Hepatocyte (in vitro differentiated cells): Measurements from ENCODE around the gene PRDM7. TPM values are rescaled to one million over a fixed set of nuclear protein-coding genes. Genes with fewer than 3 reads are reported as not detected.

Source experiments
- DNase-seq: peaks from one replicate; pipeline ENCODE4 v3.0.0-alpha.2; 2016; ENCODE audit warnings: low spot score
- H2AFZ ChIP-seq: fragments of 200-600 bp; sonication (generic); 2 replicates; pipeline ENCODE4 v1.6.0; 2016; ENCODE audit warnings: antibody characterized with exemption, mild to moderate bottlenecking
- H3K27ac ChIP-seq: fragments of 200-600 bp; sonication (generic); 2 replicates; pipeline ENCODE4 v1.5.1; 2016; ENCODE audit warnings: mild to moderate bottlenecking
- H3K27me3 ChIP-seq: fragments of 200-600 bp; sonication (generic); 2 replicates; pipeline ENCODE4 v1.6.1; 2016
- H3K36me3 ChIP-seq: fragments of 200-600 bp; sonication (generic); replicated peaks from 2 replicates; pipeline ENCODE4 v1.5.1; 2016; ENCODE audit warnings: low read depth; ENCODE audit not compliant: insufficient read depth
- H3K4me1 ChIP-seq: fragments of 200-600 bp; sonication (generic); 2 replicates; pipeline ENCODE4 v1.5.1; 2016; ENCODE audit warnings: mild to moderate bottlenecking, moderate library complexity; ENCODE audit not compliant: insufficient read depth
- H3K4me2 ChIP-seq: fragments of 200-600 bp; sonication (generic); 2 replicates; pipeline ENCODE4 v1.6.0; 2016
- H3K4me3 ChIP-seq: fragments of 200-600 bp; sonication (generic); 2 replicates; pipeline ENCODE4 v1.5.1; 2016; ENCODE audit warnings: mild to moderate bottlenecking
- H3K79me2 ChIP-seq: fragments of 200-600 bp; sonication (generic); 2 replicates; pipeline ENCODE4 v1.6.0; 2017; ENCODE audit warnings: mild to moderate bottlenecking
- H3K9me2 ChIP-seq: fragments of 200-600 bp; sonication (generic); replicated peaks from 2 replicates; pipeline ENCODE4 v1.6.0; 2017; ENCODE audit warnings: mild to moderate bottlenecking; ENCODE audit not compliant: insufficient read depth
- H3K9me3 ChIP-seq: fragments of 200-600 bp; sonication (generic); 2 replicates; pipeline ENCODE4 v1.5.1; 2016; ENCODE audit warnings: low read depth, mild to moderate bottlenecking
- H4K20me1 ChIP-seq: fragments of 200-600 bp; sonication (generic); 2 replicates; pipeline ENCODE4 v1.6.0; 2016; ENCODE audit warnings: mild to moderate bottlenecking; ENCODE audit not compliant: insufficient read depth, poor library complexity, severe bottlenecking
- CTCF ChIP-seq: fragments of 200-600 bp; sonication (generic); IDR thresholded peaks from 2 replicates; pipeline ENCODE4 v1.5.1; 2016; ENCODE audit warnings: antibody characterized with exemption, mild to moderate bottlenecking; ENCODE audit not compliant: poor library complexity
- EZH2 ChIP-seq: fragments of 200-600 bp; sonication (generic); IDR thresholded peaks from 2 replicates; pipeline ENCODE4 v1.6.1; 2016; ENCODE audit warnings: antibody characterized with exemption, mild to moderate bottlenecking, borderline replicate concordance
- EZH2phosphoT487 ChIP-seq: fragments of 200-600 bp; sonication (generic); IDR thresholded peaks from one replicate; pipeline ENCODE4 v1.6.1; 2018; ENCODE audit warnings: antibody characterized with exemption, mild to moderate bottlenecking, low read depth, moderate library complexity; ENCODE audit not compliant: unreplicated experiment, severe bottlenecking
- WGBS: methylation state at CpG from one replicate; pipeline ENCODE4 v1.1.6; 2016; ENCODE audit warnings: low lambda C conversion rate; ENCODE audit errors: missing lambda C conversion rate; 5-methylcytosine and 5-hydroxymethylcytosine counted together
- polyA plus RNA-seq: library from polyadenylated mRNA; unstranded; fragments of >200 nt; fragmentation: Nextera tagmentation; extraction: Ambion mirVana; gene quantifications from 2 replicates; pipeline ENCODE4 v1.2.1, GENCODE V29; 2016
- total RNA-seq: library from RNA; depleted of rRNA; stranded (reverse); fragments of >200 nt; gene quantifications from 2 replicates; pipeline ENCODE4 v1.2.3, GENCODE V29; 2014

PRDM7 gene
- total and polyA plus RNA-seq, 2 experiments from 2014 or later = not detected

GRCh38 chr16:90042946-90043514 lies 34.1 kb downstream of the PRDM7 start:
- Histone ChIP-seq H3K4me3 (no peak overlapping the region), H3K27ac (peak overlapping the region; percentile 84), H3K27me3 (no peaks in the 10 kb centered on the region), H3K9me3 (no peaks in the 10 kb centered on the region), H3K4me1 (peaks cover 18% of the 10 kb centered on the region), H2AFZ (no peak overlapping the region), H4K20me1 (no peaks in the 10 kb centered on the region), H3K79me2 (no peaks in the 10 kb centered on the region), H3K9me2 (no peaks in the 10 kb centered on the region), H3K36me3 (no peaks in the 10 kb centered on the region), H3K4me2 (no peak overlapping the region)
- no peak for DNase-seq
- TF ChIP-seq EZH2phosphoT487 (no peak), EZH2 (no peak), CTCF (no peak)
- WGBS = 88% methylated on average over 19 of the region's 19 CpGs

GRCh38 chr16:90041896-90042473 lies 35.1 kb downstream of the PRDM7 start:
- 89% methylated on average over 16 of the region's 16 CpGs for WGBS
- Histone ChIP-seq H3K27ac (no peak overlapping the region), H3K36me3 (no peaks in the 10 kb centered on the region), H4K20me1 (no peaks in the 10 kb centered on the region), H3K27me3 (no peaks in the 10 kb centered on the region), H3K4me1 (peaks cover 12% of the 10 kb centered on the region), H3K9me3 (no peaks in the 10 kb centered on the region), H3K9me2 (no peaks in the 10 kb centered on the region), H3K4me2 (no peak overlapping the region), H3K79me2 (no peaks in the 10 kb centered on the region), H3K4me3 (no peak overlapping the region), H2AFZ (no peak overlapping the region)
- TF ChIP-seq EZH2phosphoT487 (no peak), EZH2 (no peak), CTCF (no peak)
- no peak for DNase-seq

GRCh38 chr16:90040152-90041023 lies 36.7 kb downstream of the PRDM7 start:
- Histone ChIP-seq H3K9me3 (no peaks in the 10 kb centered on the region), H3K4me3 (no peak overlapping the region), H2AFZ (no peak overlapping the region), H3K4me2 (no peak overlapping the region), H3K36me3 (no peaks in the 10 kb centered on the region), H3K27me3 (no peaks in the 10 kb centered on the region), H3K79me2 (no peaks in the 10 kb centered on the region), H3K4me1 (peaks cover 4% of the 10 kb centered on the region), H3K9me2 (no peaks in the 10 kb centered on the region), H3K27ac (no peak overlapping the region), H4K20me1 (no peaks in the 10 kb centered on the region)
- WGBS = 94% methylated on average over 28 of the region's 29 CpGs
- DNase-seq = no peak
- TF ChIP-seq EZH2phosphoT487 = no peak
- TF ChIP-seq CTCF = no peak
- TF ChIP-seq EZH2 = no peak
